HT1080 (cell line): ENCODE measurements around the gene ITGAE. TPM values are rescaled to one million over a fixed set of nuclear protein-coding genes. Genes with fewer than 3 reads are reported as not detected.

Source experiments
- DNase-seq: peaks from one replicate; pipeline ENCODE4 v3.0.0-alpha.2; 2015; ENCODE audit warnings: low read depth
- total RNA-seq: library from RNA; depleted of rRNA; stranded (reverse); fragments of >200 nt; shearing (Covaris generic); gene quantifications from 2 replicates; pipeline ENCODE4 v1.2.3, GENCODE V29; 2014; rRNA removed

Gene ITGAE
- total RNA-seq, 1 experiment from 2014 or later, result 26.9 TPM

DNA sequence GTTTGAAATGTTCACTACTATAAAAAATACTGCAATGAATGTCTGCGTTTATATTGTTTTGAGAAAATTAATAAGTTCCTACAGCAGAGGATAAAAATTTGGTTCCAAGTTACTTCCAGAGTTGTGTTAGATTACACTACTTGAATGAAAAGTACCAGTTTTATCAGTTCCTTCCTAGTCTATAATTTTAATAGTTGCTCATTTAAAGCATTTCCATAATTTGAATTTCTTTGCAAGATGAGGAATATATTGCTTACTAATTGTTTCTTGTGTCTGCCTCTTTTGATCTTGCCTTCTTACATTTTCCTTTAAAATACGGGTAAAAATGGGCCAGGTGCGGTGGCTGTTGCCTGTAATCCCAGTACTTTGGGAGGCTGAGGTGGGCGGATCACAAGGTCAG, 128.4 kb downstream of the ITGAE start:
- DNase-seq, result no peak

DNA sequence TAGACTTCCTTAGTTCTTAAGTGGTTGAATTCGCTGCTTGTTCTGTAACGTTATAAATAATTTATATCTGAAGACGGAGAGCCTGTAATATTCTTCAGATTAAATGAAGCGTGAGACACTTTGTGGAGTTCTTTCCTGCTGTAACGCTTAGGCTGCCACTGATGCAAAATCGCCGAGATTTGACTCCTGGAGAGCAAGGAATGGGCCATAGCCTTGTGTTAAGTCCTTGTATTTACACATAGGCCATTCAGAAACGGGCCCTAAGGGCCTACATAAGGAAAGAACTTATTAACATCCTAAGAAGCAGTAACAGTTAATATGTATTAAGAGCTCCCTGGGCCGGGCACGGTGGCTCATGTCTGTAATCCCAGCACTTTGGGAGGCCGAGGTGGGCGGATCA, 131.4 kb downstream of the ITGAE start:
- no peak for DNase-seq

DNA sequence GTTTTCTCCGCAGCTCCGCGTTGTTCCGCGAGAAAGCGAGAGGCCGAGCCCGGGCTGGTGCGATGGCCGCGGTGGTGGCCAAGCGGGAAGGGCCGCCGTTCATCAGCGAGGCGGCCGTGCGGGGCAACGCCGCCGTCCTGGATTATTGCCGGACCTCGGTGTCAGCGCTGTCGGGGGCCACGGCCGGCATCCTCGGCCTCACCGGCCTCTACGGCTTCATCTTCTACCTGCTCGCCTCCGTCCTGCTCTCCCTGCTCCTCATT, 132.0 kb downstream of the ITGAE start:
- DNase-seq, result no peak

DNA sequence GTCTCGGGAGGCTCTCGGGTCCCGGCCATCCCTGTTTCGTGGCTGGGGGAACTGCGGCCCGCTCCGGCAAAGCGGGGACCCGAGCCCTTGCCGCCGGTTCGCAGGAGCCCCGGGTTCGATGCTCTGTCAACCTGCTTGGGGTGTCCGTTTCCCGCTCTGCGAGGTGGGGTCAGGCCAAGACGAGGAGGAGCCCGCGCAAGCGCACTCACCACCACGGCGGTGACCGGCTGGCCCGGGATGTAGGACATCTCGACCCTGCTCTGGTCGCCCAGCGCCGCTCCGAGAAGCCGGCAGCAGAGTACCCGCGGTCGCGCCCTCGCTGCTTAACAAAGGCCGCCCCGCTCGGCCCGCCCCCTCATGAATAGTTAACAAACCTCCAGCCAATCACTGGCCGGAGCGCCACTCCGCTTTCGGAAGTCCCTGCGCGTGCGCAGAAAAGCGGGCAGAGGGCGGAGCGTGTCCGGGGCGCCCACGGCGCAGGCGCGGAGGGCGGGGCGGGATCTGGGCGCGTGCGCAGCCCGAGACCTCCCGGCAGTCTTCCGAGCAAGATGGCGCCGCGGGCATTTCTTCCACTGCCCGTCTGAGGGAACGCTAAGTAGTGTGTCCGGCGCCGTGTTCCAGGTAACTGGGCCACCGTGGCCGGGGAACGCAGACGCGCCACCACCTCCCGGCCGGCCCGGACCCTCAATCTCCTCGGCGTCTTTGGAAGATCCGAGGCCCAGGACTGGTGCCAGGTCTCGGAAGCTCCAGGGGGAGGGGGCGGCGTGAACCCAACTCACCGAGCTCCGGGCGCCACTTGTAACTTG, 132.5 kb downstream of the ITGAE start, which contains the start of the genes EMC6 and TAX1BP3:
Gene EMC6 (plus strand): TSS at position 534 of the 806 bp plus-strand sequence. CDS start 335 bp downstream, outside the sequence.
Gene TAX1BP3 (minus strand): TSS at position 300 of the 806 bp plus-strand sequence. CDS start 52 bp downstream, at position 248.
- DNase-seq, result peak; percentile 97

DNA sequence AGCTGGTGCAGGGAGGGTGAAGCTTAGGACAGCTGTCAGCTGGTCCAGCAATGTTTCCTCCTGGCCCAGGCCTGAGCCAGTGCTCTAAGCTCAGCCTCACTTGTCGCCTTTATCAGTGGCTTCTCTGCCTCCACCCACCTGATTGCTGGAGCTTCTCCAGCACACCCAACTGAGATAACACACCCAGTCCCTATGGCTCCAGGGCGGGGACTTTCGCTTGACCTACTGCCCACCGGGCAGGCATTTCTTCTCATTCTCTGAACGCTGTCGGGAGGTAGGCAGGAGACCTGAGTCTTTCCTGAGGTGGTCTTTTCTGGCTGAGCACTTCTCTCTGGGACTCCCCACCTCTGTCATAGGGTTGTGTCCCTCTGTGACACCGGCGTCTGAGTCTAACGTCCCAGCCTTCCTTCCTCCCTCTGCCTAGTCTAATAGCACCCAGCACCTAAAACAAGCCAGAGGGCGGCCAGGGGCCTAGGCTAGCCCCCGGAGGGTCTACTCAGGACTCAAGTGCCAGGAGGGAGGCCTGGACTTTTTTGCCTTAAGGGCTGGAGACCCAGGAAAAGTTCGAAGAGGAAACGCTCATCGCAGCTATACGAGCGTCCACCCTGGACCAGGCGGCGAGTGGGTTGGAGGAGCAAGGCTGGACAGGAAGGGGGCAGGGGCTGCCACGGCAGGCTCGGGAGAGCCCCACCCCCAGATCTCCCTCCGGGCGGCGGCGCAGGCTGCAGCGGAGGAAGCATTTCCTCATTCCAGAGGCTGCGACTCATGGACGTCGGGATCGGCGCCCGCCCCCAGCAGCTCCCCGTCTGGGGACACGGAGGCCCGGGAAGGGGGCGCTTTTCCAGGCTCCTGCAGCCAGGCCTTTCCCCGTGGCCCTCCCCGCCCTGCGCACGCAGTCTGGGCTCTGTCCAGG, 133.4 kb downstream of the ITGAE start:
- DNase-seq, result peak; percentile 91

DNA sequence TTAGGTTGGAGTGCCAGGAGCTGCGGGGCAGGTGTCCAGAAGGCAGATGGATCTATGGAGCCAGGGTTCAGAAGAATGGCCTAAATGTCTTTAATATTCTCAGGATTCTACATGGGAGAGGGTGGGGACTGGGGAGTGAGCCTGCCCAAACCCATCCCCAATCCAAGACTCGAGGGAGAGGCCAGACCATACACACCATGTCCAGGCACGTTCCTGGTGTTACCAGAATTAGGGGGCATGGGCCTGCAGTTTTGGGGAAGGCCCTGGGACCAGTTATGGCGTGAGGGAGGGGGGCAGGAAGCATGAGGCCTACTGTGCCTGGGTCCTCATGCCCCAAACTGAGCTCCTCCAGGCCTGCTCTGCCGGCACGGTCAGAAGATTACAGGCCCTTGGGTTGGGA, 134.5 kb downstream of the ITGAE start:
- no peak for DNase-seq

DNA sequence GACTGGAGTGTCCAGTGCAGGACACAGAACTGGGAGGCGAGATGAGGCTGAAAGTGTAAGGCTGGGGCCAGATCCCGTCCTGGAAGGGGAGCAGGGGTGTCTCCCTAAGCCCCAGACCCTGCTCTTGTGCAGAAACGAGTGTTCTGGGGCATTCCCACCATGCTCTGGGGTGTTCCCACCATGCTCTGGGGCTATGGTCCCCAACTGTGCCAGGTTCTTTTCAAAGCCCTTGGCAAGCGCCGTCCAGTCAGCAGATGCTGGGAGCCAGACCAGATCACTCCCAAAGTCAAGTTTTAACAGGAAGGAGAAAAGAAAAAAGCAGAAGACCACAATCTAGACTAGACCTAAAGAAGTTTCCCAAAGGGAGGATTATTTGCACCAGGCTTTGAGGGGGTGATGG, 135.2 kb downstream of the ITGAE start:
- no peak for DNase-seq

Other genes starting within 250 kb of the ITGAE start
- gene TRPV3, start 243.4 kb downstream of the ITGAE start, total RNA-seq, result 0.02 and 0.07 TPM in 2 replicates
- 1.2 and 1.3 TPM in 2 replicates for gene TRPV1, start 191.8 kb downstream of the ITGAE start, total RNA-seq
- gene SHPK, start 164.9 kb downstream of the ITGAE start, total RNA-seq, result 24.7 and 31.2 TPM in 2 replicates
- 29.4 and 30.2 TPM in 2 replicates for gene CTNS, start 164.4 kb downstream of the ITGAE start, total RNA-seq
- 245 and 272 TPM in 2 replicates for gene TAX1BP3, start 132.6 kb downstream of the ITGAE start, total RNA-seq
- gene EMC6, start 132.4 kb downstream of the ITGAE start, total RNA-seq, result 36.8 and 69.7 TPM in 2 replicates
- 11.7 and 15.9 TPM in 2 replicates for gene P2RX5, start 105.0 kb downstream of the ITGAE start, total RNA-seq
- gene HASPIN, start 77.3 kb downstream of the ITGAE start, total RNA-seq, result 27.9 and 28.1 TPM in 2 replicates
- gene NCBP3, start 45.1 kb upstream of the ITGAE start, total RNA-seq, result 20.5 and 23.6 TPM in 2 replicates
- gene CAMKK1, start 91.9 kb upstream of the ITGAE start, total RNA-seq, result 9.2 and 11.8 TPM in 2 replicates
- not detected in 2 replicates for gene P2RX1, start 115.3 kb upstream of the ITGAE start, total RNA-seq
- gene ATP2A3, start 163.2 kb upstream of the ITGAE start, total RNA-seq, result 0.03 TPM in 1 of 2 replicates, not detected in the other